ENCODE measurements around the gene KIRREL1.

DNA sequence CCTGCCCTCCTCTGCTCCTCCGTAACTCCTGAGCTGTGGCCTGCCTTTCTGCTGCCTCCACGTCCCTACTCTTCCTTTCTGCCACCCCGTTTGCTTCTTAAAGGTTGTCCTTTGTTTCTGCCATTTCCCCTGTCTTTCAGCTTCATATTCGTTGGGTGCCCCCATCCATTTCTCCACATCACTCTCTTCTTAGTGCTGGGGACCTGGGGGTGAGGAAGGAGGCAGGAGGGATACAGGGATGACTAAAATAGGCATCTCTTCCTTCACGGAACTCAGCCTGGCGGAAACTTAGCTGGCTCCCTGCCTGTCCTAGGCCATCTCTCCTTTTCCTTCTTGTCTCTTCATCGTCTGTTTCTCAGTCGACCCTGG, 120.3 kb downstream of the KIRREL1 start:
- TF ChIP-seq CTCF (IDR thresholded peaks at IDR 0.05; ENCODE audit: insufficient read depth, low read depth, low read length): peak; percentile 1
- TF ChIP-seq EZH2 (IDR thresholded peaks at IDR 0.05; ENCODE audit: insufficient read depth, low read length): no peak
